Progenitor cell of endocrine pancreas (in vitro differentiated cells): ENCODE results near the gene VPS52. TPM values are rescaled to one million over a fixed set of nuclear protein-coding genes. Genes with fewer than 3 reads are reported as not detected.

Experiments
- DNase-seq: peaks from one replicate; pipeline ENCODE4 v3.0.0; 2021; ENCODE audit warnings: low spot score; ENCODE audit not compliant: unreplicated experiment
- H3K27ac Mint-ChIP-seq: 2 replicates; pipeline ENCODE4 v1.8.0; 2021; ENCODE audit warnings: mild to moderate bottlenecking, moderate library complexity, mixed read lengths
- H3K27me3 Mint-ChIP-seq: 2 replicates; pipeline ENCODE4 v1.8.0; 2021; ENCODE audit warnings: mixed read lengths
- H3K36me3 Mint-ChIP-seq: 2 replicates; pipeline ENCODE4 v1.8.0; 2022; ENCODE audit warnings: mixed read lengths; ENCODE audit not compliant: insufficient read depth
- H3K4me1 Mint-ChIP-seq: 2 replicates; pipeline ENCODE4 v1.8.0; 2021; ENCODE audit warnings: low read depth, mixed read lengths
- H3K4me3 Mint-ChIP-seq: 2 replicates; pipeline ENCODE4 v1.8.0; 2021; ENCODE audit warnings: low read depth, mild to moderate bottlenecking, moderate library complexity, mixed read lengths
- H3K9me3 Mint-ChIP-seq: 2 replicates; pipeline ENCODE4 v1.8.0; 2021; ENCODE audit warnings: low read depth, mixed read lengths
- total RNA-seq: library from RNA; stranded (reverse); gene quantifications from 2 replicates; pipeline ENCODE4 v1.2.1, GENCODE V29; 2021
- TF ChIP-seq, protein P1 (sequence below): fragments of 200-600 bp; sonication (generic); IDR thresholded peaks from one replicate; pipeline ENCODE4 v1.5.0; 2021; ENCODE audit warnings: antibody characterized with exemption, mild to moderate bottlenecking; ENCODE audit not compliant: unreplicated experiment

VPS52 gene
- total RNA-seq, 1 donor from 2014 or later: 77.2 TPM

DNA sequence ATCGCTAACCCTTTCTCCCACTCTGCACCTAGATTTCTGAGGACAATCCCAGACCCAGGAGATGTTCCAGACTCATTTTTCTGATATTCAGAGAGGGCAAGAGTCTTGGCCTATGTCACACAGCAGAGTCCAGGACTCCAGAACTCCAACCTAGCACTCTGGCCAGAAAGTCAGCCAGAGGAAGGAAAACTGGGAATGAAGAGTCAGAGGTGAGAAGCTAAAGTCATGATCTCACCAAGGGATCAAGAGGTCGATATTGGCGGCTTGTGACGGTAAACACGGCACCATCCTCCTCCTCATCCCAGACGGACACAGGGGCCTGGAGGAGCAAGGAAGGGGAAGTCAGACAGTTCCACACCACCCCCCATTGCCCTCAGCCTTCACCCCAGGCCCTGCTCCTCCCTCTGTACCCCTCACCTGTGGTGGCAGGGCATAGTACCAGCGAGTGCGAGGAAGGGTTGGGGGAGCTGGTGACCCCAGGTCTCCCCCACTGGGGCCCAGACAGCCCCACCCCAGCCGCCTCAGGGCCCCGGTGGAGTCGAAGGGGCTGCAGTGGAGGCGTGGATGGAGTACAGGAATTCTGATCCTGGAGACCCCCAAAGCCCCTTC, 25.2 kb upstream of the VPS52 start:
- no peak for DNase-seq
- TF ChIP-seq, protein P1, sequence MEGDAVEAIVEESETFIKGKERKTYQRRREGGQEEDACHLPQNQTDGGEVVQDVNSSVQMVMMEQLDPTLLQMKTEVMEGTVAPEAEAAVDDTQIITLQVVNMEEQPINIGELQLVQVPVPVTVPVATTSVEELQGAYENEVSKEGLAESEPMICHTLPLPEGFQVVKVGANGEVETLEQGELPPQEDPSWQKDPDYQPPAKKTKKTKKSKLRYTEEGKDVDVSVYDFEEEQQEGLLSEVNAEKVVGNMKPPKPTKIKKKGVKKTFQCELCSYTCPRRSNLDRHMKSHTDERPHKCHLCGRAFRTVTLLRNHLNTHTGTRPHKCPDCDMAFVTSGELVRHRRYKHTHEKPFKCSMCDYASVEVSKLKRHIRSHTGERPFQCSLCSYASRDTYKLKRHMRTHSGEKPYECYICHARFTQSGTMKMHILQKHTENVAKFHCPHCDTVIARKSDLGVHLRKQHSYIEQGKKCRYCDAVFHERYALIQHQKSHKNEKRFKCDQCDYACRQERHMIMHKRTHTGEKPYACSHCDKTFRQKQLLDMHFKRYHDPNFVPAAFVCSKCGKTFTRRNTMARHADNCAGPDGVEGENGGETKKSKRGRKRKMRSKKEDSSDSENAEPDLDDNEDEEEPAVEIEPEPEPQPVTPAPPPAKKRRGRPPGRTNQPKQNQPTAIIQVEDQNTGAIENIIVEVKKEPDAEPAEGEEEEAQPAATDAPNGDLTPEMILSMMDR: no peak
- Mint-ChIP-seq H3K4me1 (peaks cover 16% of the 10 kb centered on the region), H3K27ac (peak overlapping the region; percentile 91), H3K4me3 (peak overlapping the region; percentile 100), H3K9me3 (no peaks in the 10 kb centered on the region), H3K27me3 (no peaks in the 10 kb centered on the region), H3K36me3 (peaks cover 6% of the 10 kb centered on the region)

DNA sequence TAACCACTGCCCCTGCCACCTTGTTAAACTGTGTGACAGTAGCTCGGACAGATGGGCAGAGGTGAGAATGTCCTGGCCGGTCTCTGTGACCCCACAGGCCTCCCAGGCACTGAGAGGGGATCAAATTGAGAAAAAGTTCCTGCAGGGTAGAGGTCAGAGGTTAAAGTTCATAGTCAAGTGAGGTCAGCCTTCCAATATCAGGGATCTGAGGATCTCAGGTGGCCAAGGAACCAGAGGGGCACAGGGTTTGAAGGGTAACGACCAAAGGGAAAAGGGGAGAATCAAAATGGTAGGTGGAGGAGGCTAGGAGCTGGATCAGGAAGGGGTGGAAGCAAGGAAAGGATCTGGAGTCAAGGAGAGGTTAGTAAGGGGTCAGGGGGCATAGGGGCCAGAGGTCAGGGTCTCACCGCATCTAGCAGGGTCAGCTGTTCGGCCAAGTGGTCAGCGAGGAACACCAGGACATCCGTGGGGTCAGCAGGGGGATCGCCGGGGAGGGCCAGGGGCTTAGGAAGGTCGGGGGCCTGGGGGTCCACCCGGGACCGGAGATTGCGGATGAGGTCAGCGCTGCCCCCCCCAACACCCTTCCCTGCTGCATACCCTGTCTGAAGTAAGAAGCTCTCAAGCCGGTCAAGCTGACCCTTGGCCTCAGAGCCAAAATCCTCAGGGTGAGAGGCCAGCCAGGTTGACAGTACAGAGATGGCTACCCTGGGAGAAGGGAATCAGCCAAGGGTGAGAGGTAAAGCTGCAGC, 24.1 kb upstream of the VPS52 start:
- Mint-ChIP-seq H3K27ac (no peak overlapping the region), H3K36me3 (peaks cover 6% of the 10 kb centered on the region), H3K4me1 (peaks cover 16% of the 10 kb centered on the region), H3K4me3 (peak overlapping the region; percentile 100), H3K27me3 (no peaks in the 10 kb centered on the region), H3K9me3 (no peaks in the 10 kb centered on the region)
- DNase-seq: no peak
- TF ChIP-seq, protein P1: no peak

DNA sequence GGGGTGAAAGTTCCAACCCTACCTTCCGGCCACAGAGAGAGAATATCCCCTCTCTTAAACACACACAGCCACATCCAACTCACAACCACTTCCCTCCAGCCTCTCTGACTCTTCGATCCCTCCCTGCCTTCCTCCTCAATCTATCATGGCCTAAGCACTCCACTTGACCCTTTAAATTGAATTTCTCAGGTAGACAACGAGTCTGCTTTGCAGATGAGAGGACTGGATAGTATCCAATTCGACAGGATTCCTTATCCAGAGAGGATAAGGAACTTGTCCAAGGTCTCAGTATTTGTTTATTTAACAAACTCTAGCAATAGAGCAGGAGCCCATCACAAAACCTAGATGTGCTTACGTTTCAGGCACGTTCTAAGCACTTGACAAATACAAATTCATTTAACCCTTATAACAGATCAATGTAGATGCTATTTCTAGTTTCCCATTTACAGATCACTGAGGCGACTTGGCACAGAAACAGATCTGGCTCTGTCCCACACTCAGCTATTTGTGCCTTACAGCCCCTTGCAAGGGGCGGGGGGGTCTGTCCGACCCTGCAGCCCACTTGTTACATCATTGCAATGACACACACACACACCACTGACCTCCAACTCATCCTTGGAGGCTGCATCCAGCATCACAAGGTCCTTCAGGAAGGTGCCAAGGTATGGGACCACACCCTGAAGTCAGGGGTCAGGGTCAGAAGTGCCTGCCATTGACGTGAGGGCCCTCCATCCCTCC, 22.6 kb upstream of the VPS52 start:
- TF ChIP-seq, protein P1: no peak
- Mint-ChIP-seq H3K27me3 (no peaks in the 10 kb centered on the region), H3K4me3 (no peak overlapping the region), H3K4me1 (peaks cover 22% of the 10 kb centered on the region), H3K27ac (peak overlapping the region; percentile 38), H3K9me3 (no peaks in the 10 kb centered on the region), H3K36me3 (peaks cover 6% of the 10 kb centered on the region)
- no peak for DNase-seq

DNA sequence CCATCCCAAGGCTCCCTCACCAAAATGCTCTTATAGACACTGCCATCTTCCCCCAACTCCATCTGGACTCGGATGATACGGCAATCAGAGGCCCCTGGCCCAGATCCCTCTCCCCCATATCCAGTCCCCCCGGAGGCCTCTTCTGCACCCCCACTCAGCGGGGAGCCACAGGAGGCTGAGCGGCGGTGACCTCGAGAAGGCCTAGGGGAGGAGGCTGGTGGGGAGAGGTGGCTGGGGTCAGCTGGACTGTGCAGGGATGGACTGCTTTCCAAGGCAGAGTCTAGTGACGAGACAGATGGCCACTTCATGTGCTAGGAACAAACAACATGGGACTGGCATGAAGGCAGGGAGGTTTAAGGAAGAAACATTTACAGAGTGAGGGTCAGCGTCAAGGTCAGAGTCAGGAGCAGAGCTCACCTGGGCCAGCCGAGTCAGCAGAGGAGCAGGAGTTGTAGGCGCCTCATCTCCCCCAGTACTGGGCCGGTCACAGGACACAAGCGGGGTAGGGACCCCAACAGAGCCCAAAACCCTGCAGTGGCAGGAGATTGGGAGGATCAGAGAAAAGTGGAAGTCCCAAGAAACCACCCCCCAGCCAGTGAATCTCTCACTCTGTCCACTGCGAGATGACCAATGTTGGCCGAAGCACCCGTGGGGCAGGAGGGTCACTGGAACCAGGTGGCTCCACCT, 21.5 kb upstream of the VPS52 start:
- Mint-ChIP-seq H3K36me3 (peaks cover 7% of the 10 kb centered on the region), H3K4me3 (no peak overlapping the region), H3K27ac (no peak overlapping the region), H3K9me3 (no peaks in the 10 kb centered on the region), H3K4me1 (peaks cover 27% of the 10 kb centered on the region), H3K27me3 (no peaks in the 10 kb centered on the region)
- no peak for DNase-seq
- TF ChIP-seq, protein P1: no peak

DNA sequence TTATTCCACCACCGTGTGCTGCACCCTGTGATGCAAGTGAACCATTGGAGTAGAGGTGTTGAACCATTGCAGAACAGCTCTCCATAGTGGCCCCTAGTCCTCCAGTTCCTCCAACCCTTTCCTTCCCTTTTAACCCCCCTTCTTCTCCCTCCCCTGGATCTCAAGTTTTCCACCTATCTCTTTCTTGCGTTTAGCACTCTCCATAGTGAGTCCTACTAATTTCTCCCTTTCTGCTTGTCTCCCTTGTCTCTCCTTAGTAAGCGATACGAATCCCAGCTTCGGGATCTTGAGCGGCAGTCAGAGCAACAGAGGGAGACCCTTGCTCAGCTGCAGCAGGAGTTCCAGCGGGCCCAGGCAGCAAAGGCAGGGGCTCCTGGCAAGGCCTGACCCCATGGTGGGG, 18.8 kb upstream of the VPS52 start:
- no peak for DNase-seq
- Mint-ChIP-seq H3K4me1 (peaks cover 25% of the 10 kb centered on the region), H3K4me3 (peak overlapping the region; percentile 97), H3K9me3 (no peaks in the 10 kb centered on the region), H3K27ac (no peak overlapping the region), H3K27me3 (no peaks in the 10 kb centered on the region), H3K36me3 (peaks cover 11% of the 10 kb centered on the region)
- TF ChIP-seq, protein P1: no peak
